ENCODE data around the gene CRELD2. TPM values are rescaled to one million over a fixed set of nuclear protein-coding genes. Genes with fewer than 3 reads are reported as not detected.

CRELD2 gene
- polyA plus RNA-seq, 1 donor (not counting 4 experiments of a cell fraction or from before 2014, with no cell fraction given) = 33.5 TPM

- Histone ChIP-seq H3K9ac (ENCODE audit: control insufficient read depth, extremely low read depth, insufficient read depth, low read length) (no peak overlapping the region), H3K79me2 (ENCODE audit: control insufficient read depth, insufficient read depth, low read length) (no peaks in the 10 kb centered on the region), H3K36me3 (ENCODE audit: control insufficient read depth in 2 of 2, extremely low read depth in 1 of 2, insufficient read depth in 2 of 2, low read length in 2 of 2) (peaks cover 0 to 18% of the 10 kb centered on the region in 2 experiments), H3K4me3 (ENCODE audit: control insufficient read depth in 2 of 3, extremely low read depth in 1 of 3, insufficient read depth in 2 of 3, low read depth in 1 of 3, low read length in 3 of 3) (no peak overlapping the region), H3K9me1 (ENCODE audit: control insufficient read depth, extremely low read depth, insufficient read depth, low read length) (no peaks in the 10 kb centered on the region), H4K20me1 (ENCODE audit: control insufficient read depth, extremely low read depth, insufficient read depth, low read length) (no peaks in the 10 kb centered on the region), H3K9me3 (ENCODE audit: control insufficient read depth, low read depth, low read length) (no peaks in the 10 kb centered on the region), H3K27ac (ENCODE audit: control insufficient read depth, insufficient read depth, low read length) (no peak overlapping the region), H3K27me3 (ENCODE audit: control insufficient read depth, extremely low read depth, insufficient read depth, low read length) (peaks cover 8% of the 10 kb centered on the region), H3K4me2 (ENCODE audit: control insufficient read depth, extremely low read depth, insufficient read depth, low read depth, low read length) (no peak overlapping the region), H2AFZ (ENCODE audit: control insufficient read depth, low read length) (no peak overlapping the region), H3K4me1 (ENCODE audit: control insufficient read depth, extremely low read depth, insufficient read depth, low read length) (peaks cover 9% of the 10 kb centered on the region)
- dilution Hi-C loops (cut with MboI; ENCODE audit: extremely low pct_ligation_motif_present, low sequenced_read_pairs) = no loop called here
- no peak for FAIRE-seq
- TF ChIP-seq, protein P1, sequence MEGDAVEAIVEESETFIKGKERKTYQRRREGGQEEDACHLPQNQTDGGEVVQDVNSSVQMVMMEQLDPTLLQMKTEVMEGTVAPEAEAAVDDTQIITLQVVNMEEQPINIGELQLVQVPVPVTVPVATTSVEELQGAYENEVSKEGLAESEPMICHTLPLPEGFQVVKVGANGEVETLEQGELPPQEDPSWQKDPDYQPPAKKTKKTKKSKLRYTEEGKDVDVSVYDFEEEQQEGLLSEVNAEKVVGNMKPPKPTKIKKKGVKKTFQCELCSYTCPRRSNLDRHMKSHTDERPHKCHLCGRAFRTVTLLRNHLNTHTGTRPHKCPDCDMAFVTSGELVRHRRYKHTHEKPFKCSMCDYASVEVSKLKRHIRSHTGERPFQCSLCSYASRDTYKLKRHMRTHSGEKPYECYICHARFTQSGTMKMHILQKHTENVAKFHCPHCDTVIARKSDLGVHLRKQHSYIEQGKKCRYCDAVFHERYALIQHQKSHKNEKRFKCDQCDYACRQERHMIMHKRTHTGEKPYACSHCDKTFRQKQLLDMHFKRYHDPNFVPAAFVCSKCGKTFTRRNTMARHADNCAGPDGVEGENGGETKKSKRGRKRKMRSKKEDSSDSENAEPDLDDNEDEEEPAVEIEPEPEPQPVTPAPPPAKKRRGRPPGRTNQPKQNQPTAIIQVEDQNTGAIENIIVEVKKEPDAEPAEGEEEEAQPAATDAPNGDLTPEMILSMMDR (optimal IDR thresholded peaks at IDR 0.05 in 1 of 3, IDR thresholded peaks at IDR 0.05 in 1 of 3, conservative IDR thresholded peaks at IDR 0.05 in 1 of 3; ENCODE audit: extremely low read depth in 1 of 3, insufficient read depth in 2 of 3, low read length in 3 of 3) = no peak
- no peak for TF ChIP-seq EZH2 (IDR thresholded peaks at IDR 0.05; ENCODE audit: low read length)
- no peak for DNase-seq (ENCODE audit: low read depth, low spot score)
Measured at GRCh38 chr22:49928185-49928495, 9.7 kb downstream of the CRELD2 start.

DNA sequence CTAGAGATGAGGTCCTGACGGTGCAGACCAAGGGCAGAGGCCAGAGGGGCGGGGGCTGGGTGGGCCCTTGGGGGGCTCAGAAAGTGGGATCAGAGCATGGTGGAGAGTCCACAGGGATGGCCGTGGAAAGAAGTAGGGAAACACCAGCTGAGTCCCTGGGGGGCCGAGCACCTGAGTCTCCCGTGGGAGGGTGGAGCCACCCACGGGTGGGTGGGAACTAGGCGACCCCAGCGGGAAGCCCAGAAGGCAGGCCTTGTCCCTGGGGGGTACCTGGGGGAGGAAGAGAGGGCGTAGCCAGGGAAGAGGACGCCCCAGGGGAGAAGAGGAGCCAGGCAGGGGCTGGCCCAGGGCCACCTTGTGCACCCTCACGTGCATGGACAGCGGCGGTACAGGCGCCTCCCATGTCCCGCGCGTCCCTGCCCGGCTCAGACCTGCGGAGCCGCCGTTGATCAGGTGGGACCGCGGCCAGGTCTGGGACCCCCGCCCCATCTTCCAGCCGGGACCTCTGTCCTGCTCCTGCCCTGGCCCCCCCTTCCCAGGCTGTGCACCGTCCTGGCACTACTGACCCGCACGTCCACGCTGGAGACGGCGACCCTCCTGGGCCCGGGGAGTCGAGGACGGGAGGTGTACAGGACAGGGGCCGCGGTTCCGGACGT is 10.2 kb downstream of the CRELD2 start:
- Histone ChIP-seq H2AFZ (ENCODE audit: control insufficient read depth, low read length) (no peak overlapping the region), H3K9me1 (ENCODE audit: control insufficient read depth, extremely low read depth, insufficient read depth, low read length) (no peaks in the 10 kb centered on the region), H4K20me1 (ENCODE audit: control insufficient read depth, extremely low read depth, insufficient read depth, low read length) (no peaks in the 10 kb centered on the region), H3K36me3 (ENCODE audit: control insufficient read depth in 2 of 2, extremely low read depth in 1 of 2, insufficient read depth in 2 of 2, low read length in 2 of 2) (peaks cover 0 to 18% of the 10 kb centered on the region in 2 experiments), H3K27ac (ENCODE audit: control insufficient read depth, insufficient read depth, low read length) (no peak overlapping the region), H3K4me3 (ENCODE audit: control insufficient read depth in 2 of 3, extremely low read depth in 1 of 3, insufficient read depth in 2 of 3, low read depth in 1 of 3, low read length in 3 of 3) (no peak overlapping the region), H3K4me1 (ENCODE audit: control insufficient read depth, extremely low read depth, insufficient read depth, low read length) (peaks cover 9% of the 10 kb centered on the region), H3K27me3 (ENCODE audit: control insufficient read depth, extremely low read depth, insufficient read depth, low read length) (peaks cover 8% of the 10 kb centered on the region), H3K4me2 (ENCODE audit: control insufficient read depth, extremely low read depth, insufficient read depth, low read depth, low read length) (no peak overlapping the region), H3K9me3 (ENCODE audit: control insufficient read depth, low read depth, low read length) (no peaks in the 10 kb centered on the region), H3K79me2 (ENCODE audit: control insufficient read depth, insufficient read depth, low read length) (no peaks in the 10 kb centered on the region), H3K9ac (ENCODE audit: control insufficient read depth, extremely low read depth, insufficient read depth, low read length) (no peak overlapping the region)
- FAIRE-seq (no peak), DNase-seq (ENCODE audit: low read depth, low spot score) (no peak)
- dilution Hi-C loops (cut with MboI; ENCODE audit: extremely low pct_ligation_motif_present, low sequenced_read_pairs) = no loop called here
- TF ChIP-seq, protein P1 (optimal IDR thresholded peaks at IDR 0.05 in 1 of 3, IDR thresholded peaks at IDR 0.05 in 1 of 3, conservative IDR thresholded peaks at IDR 0.05 in 1 of 3; ENCODE audit: extremely low read depth in 1 of 3, insufficient read depth in 2 of 3, low read length in 3 of 3) = no peak
- no peak for TF ChIP-seq EZH2 (IDR thresholded peaks at IDR 0.05; ENCODE audit: low read length)
